Kidney (tissue), 14 donors: ENCODE data around the gene DCAF6. TPM values are rescaled to one million over a fixed set of nuclear protein-coding genes. Genes with fewer than 3 reads are reported as not detected.

Experiments used
- DNase-seq, 5 donors: peaks; one replicate each; pipeline ENCODE4 v3.0.0-alpha.2; 2013 to 2020
- FAIRE-seq: peaks from 2 replicates; lab custom pipeline; 2012; peaks lifted over from hg19 to GRCh38; lab: Jason Lieb, UNC
- H3K27ac ChIP-seq, 2 donors: one replicate each; pipeline ENCODE4 v1.7.0; 2013; ENCODE audit warnings: low read depth in 2 of 2, low read length in 2 of 2, inconsistent platforms in 1 of 2
- H3K27me3 ChIP-seq: one replicate; pipeline ENCODE4 v1.7.1; 2013; ENCODE audit warnings: low read length, inconsistent platforms; ENCODE audit not compliant: control insufficient read depth, insufficient read depth
- H3K36me3 ChIP-seq, 3 donors: one replicate each; pipeline versions ENCODE4 v1.7.0 to v1.7.1; 2013; ENCODE audit warnings: low read length in 3 of 3, control low read depth in 1 of 3, inconsistent platforms in 1 of 3; ENCODE audit not compliant: insufficient read depth in 3 of 3, control insufficient read depth in 2 of 3
- H3K4me1 ChIP-seq, 3 donors: one replicate each; pipeline versions ENCODE4 v1.7.0 to v1.7.1; 2013; ENCODE audit warnings: low read length in 3 of 3, inconsistent platforms in 1 of 3, low read depth in 1 of 3; ENCODE audit not compliant: control insufficient read depth in 2 of 3, insufficient read depth in 2 of 3
- H3K4me3 ChIP-seq, 3 donors: one replicate each; pipeline versions ENCODE4 v1.7.0 to v1.8.1; 2013; ENCODE audit warnings: low read length in 3 of 3, control low read depth in 1 of 3, inconsistent platforms in 1 of 3
- H3K9ac ChIP-seq, 3 donors: one replicate each; pipeline versions ENCODE4 v1.7.0 to v1.7.1; 2013; ENCODE audit warnings: low read length in 3 of 3, control low read depth in 1 of 3, inconsistent platforms in 1 of 3
- H3K9me3 ChIP-seq, 3 donors: one replicate each; pipeline versions ENCODE4 v1.7.0 to v1.7.1; 2013; ENCODE audit warnings: low read length in 3 of 3, control low read depth in 1 of 3, inconsistent platforms in 1 of 3; ENCODE audit not compliant: control insufficient read depth in 2 of 3, insufficient read depth in 1 of 3
- CTCF ChIP-seq: IDR thresholded peaks from 3 replicates; pipeline ENCODE4 v1.5.1; 2012; ENCODE audit warnings: mild to moderate bottlenecking, moderate library complexity, borderline replicate concordance; ENCODE audit not compliant: insufficient read depth; ENCODE audit errors: extremely low read depth
- intact Hi-C: fragments of 100-400 bp; cut with DNase I; formaldehyde crosslinking; loops from one replicate; pipeline ENCODE4 v1.11.1; 2022
- polyA plus RNA-seq: library from polyadenylated mRNA; stranded (reverse); fragments of 350-450 nt; fragmentation: Illumina TruSeq; extraction: RNeasy Lipid Tissue Mini Kit (QIAGEN cat#74804); gene quantifications from one replicate; pipeline ENCODE4 v1.2.3, GENCODE V29; 2014; ENCODE audit warnings: low read depth, low replicate concordance; ENCODE audit not compliant: insufficient read depth
- total RNA-seq: library from RNA; stranded (reverse); fragmentation: NEBNext Ultra II Directional; extraction: Animal tissue kit (Norgen Biotek cat#: 25700); gene quantifications from one replicate; pipeline ENCODE4 v1.2.1, GENCODE V29; 2021
- donor health status: control.
- donor health status: control.
- donor health status: control.
- donor health status: control.
- donor health status: control.
- donor health status: DM: yes; HTN: yes; CAD: no.
- donor health status: Normal renal cell carcinoma (clear cell type).

The DCAF6 gene
- total and polyA plus RNA-seq, 2 donors from 2014 or later, result 30.8 to 58.8 TPM

- no peaks in the 10 kb centered on the region for H3K4me1 ChIP-seq
- no peaks in the 10 kb centered on the region for H3K9me3 ChIP-seq
- TF ChIP-seq CTCF, result no peak
- no peak overlapping the region for H3K4me3 ChIP-seq
- H3K36me3 ChIP-seq, result peaks cover 5 to 23% (median 7%) of the 10 kb centered on the region in 3 donors
- DNase-seq, result peak in 1 of 5 donors; percentile 35
- H3K9ac ChIP-seq, result no peak overlapping the region
- H3K27me3 ChIP-seq, result no peaks in the 10 kb centered on the region
- intact Hi-C loops, result no loop called here
- no peak for FAIRE-seq
- H3K27ac ChIP-seq, result no peak overlapping the region
Measured at GRCh38 chr1:168019407-168019806, 82.9 kb downstream of the DCAF6 start.

- H3K36me3 ChIP-seq, result peaks cover 0 to 4% (median 0%) of the 10 kb centered on the region in 3 donors
- H3K4me1 ChIP-seq, result no peaks in the 10 kb centered on the region
- H3K9me3 ChIP-seq, result no peaks in the 10 kb centered on the region
- DNase-seq, result no peak
- no peak overlapping the region for H3K27ac ChIP-seq
- no peaks in the 10 kb centered on the region for H3K27me3 ChIP-seq
- intact Hi-C loops, result no loop called here
- no peak for FAIRE-seq
- no peak overlapping the region for H3K4me3 ChIP-seq
- H3K9ac ChIP-seq, result no peak overlapping the region
- no peak for TF ChIP-seq CTCF
Measured at GRCh38 chr1:168031198-168031597, 94.7 kb downstream of the DCAF6 start.

- no peaks in the 10 kb centered on the region for H3K4me1 ChIP-seq
- no peaks in the 10 kb centered on the region for H3K9me3 ChIP-seq
- TF ChIP-seq CTCF, result no peak
- H3K4me3 ChIP-seq, result no peak overlapping the region
- peaks cover 0 to 2% (median 0%) of the 10 kb centered on the region in 3 donors for H3K36me3 ChIP-seq
- intact Hi-C loops, result no loop called here
- DNase-seq (no peak), FAIRE-seq (no peak)
- H3K27ac ChIP-seq, result no peak overlapping the region
- no peak overlapping the region for H3K9ac ChIP-seq
- H3K27me3 ChIP-seq, result no peaks in the 10 kb centered on the region
Measured at GRCh38 chr1:168031627-168032026, 95.1 kb downstream of the DCAF6 start.

DNA sequence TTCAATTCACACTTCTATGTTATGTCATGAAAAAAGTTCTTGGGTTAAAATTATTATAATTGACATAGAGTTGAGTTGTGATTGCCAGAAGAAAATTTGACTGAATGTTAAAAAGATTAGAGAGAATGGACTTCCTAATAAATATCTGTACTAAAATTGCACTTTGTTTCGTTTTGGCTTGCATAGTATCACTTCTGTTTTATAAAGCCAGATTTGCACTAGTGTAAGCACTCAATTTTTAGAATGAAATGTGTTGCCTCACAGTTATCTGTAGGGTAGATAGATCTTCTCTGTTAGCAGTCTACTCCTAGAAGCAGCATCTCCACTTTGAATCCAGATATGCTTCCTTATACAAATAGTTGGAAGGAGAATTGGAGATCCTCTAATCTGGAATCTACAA lies 95.5 kb downstream of the DCAF6 start:
- intact Hi-C loops, result no loop called here
- TF ChIP-seq CTCF, result no peak
- no peak for FAIRE-seq
- Histone ChIP-seq H3K4me3 (no peak overlapping the region), H3K36me3 (no peaks in the 10 kb centered on the region), H3K27me3 (no peaks in the 10 kb centered on the region), H3K27ac (no peak overlapping the region), H3K9me3 (no peaks in the 10 kb centered on the region), H3K9ac (no peak overlapping the region), H3K4me1 (no peaks in the 10 kb centered on the region)
- DNase-seq, result no peak
